ENCODE results near the gene RAB23.

RAB23 gene

DNA sequence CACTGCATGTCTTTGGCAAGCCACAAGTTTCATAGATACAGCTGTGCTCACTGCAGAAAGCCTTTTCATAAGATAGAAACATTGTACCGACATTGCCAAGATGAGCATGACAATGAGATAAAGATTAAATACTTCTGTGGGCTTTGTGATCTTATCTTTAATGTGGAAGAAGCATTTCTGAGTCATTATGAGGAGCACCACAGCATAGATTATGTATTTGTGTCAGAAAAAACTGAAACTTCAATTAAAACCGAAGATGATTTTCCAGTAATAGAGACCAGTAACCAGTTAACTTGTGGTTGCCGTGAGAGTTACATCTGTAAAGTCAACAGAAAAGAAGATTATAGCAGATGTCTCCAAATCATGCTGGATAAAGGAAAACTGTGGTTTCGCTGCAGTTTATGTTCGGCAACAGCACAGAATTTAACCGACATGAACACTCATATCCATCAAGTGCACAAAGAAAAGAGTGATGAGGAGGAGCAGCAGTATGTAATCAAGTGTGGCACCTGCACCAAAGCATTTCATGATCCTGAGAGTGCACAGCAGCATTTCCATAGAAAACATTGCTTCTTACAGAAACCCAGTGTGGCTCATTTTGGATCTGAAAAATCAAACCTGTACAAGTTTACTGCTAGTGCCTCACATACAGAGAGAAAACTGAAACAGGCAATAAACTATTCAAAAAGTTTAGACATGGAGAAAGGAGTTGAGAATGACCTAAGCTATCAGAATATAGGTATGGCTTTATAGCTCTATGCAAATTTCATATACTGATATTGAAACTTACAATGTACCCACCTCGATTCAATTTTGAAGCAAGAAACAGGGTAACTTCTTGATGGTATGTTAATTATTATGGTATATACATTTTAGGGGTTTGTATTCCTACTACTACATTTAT, 73.9 kb downstream of the RAB23 start:
- ChIA-PET POLR2A (ENCODE audit: low non-redundant PET) (no interaction called here), CTCF (interaction anchor here (0.6 kb wide), 1 partner anchor 28 kb away, joined by 3 read pairs; no protein-coding TSS in a partner anchor)
- TF ChIP-seq, protein P1, sequence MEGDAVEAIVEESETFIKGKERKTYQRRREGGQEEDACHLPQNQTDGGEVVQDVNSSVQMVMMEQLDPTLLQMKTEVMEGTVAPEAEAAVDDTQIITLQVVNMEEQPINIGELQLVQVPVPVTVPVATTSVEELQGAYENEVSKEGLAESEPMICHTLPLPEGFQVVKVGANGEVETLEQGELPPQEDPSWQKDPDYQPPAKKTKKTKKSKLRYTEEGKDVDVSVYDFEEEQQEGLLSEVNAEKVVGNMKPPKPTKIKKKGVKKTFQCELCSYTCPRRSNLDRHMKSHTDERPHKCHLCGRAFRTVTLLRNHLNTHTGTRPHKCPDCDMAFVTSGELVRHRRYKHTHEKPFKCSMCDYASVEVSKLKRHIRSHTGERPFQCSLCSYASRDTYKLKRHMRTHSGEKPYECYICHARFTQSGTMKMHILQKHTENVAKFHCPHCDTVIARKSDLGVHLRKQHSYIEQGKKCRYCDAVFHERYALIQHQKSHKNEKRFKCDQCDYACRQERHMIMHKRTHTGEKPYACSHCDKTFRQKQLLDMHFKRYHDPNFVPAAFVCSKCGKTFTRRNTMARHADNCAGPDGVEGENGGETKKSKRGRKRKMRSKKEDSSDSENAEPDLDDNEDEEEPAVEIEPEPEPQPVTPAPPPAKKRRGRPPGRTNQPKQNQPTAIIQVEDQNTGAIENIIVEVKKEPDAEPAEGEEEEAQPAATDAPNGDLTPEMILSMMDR (conservative IDR thresholded peaks at IDR 0.05; ENCODE audit: low read depth): no peak
- DNase-seq (ENCODE audit: low spot score): no peak
- no peak overlapping the region for H3K27ac ChIP-seq

DNA sequence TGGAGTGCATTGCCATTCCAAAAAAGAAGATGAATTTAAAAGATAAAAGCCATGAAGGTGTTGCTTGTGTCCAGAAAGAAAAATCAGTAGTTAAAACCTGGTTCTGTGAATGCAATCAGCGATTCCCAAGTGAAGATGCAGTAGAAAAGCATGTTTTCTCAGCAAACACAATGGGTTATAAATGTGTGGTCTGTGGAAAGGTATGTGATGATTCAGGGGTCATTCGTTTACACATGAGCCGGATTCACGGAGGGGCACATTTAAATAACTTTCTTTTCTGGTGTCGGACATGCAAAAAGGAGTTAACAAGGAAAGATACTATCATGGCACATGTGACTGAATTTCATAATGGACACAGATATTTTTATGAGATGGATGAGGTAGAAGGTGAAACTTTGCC, 74.7 kb downstream of the RAB23 start:
- TF ChIP-seq, protein P1 (conservative IDR thresholded peaks at IDR 0.05; ENCODE audit: low read depth): no peak
- ChIA-PET POLR2A (ENCODE audit: low non-redundant PET) (no interaction called here), CTCF (no interaction called here)

DNA sequence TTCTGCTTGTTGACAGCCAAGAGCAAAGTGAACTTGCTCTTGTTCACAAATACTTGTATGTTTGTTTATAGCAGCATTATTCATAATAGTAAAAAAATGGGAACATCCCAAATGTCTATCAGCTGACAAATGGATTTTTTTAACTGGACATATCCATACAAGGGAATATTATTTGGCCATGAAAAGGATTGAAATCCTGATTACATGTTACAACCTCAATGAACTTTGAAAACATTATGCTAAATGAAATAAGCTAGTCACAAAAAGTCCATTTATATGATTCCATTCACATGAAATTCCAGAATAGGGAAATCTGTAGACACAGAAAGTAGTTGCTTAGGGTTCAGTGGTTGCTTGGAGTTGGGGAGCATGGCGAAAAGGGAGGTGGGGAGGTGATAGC, 78.4 kb downstream of the RAB23 start:
- DNase-seq (ENCODE audit: low spot score): no peak
- ChIA-PET POLR2A (ENCODE audit: low non-redundant PET) (no interaction called here), CTCF (no interaction called here)
- TF ChIP-seq, protein P1 (conservative IDR thresholded peaks at IDR 0.05; ENCODE audit: low read depth): no peak
- H3K27ac ChIP-seq: no peak overlapping the region

More for the DNA sequence above, 74.7 kb downstream of the RAB23 start:
- H3K27ac ChIP-seq: no peak overlapping the region
- DNase-seq (ENCODE audit: low spot score): no peak

DNA sequence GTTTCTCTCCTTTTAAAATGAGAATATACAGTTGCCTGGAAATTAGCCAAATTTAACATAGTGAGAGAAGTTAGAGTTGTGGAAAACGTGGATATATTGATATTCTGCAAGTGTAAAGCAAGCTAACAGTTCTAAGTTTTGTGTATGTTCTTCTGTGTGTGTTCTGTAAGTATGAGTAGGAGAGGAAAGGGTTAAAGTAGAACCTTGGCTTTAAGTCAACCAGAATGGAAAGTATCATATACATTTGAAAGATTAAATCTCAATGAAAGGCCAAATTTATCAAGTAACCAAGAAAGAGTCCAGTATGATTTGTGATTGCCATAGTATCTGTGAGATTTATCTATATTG, 80.0 kb downstream of the RAB23 start:
- ChIA-PET POLR2A (ENCODE audit: low non-redundant PET) (no interaction called here), CTCF (no interaction called here)
- no peak for DNase-seq (ENCODE audit: low spot score)
- no peak overlapping the region for H3K27ac ChIP-seq
- TF ChIP-seq, protein P1 (conservative IDR thresholded peaks at IDR 0.05; ENCODE audit: low read depth): no peak

DNA sequence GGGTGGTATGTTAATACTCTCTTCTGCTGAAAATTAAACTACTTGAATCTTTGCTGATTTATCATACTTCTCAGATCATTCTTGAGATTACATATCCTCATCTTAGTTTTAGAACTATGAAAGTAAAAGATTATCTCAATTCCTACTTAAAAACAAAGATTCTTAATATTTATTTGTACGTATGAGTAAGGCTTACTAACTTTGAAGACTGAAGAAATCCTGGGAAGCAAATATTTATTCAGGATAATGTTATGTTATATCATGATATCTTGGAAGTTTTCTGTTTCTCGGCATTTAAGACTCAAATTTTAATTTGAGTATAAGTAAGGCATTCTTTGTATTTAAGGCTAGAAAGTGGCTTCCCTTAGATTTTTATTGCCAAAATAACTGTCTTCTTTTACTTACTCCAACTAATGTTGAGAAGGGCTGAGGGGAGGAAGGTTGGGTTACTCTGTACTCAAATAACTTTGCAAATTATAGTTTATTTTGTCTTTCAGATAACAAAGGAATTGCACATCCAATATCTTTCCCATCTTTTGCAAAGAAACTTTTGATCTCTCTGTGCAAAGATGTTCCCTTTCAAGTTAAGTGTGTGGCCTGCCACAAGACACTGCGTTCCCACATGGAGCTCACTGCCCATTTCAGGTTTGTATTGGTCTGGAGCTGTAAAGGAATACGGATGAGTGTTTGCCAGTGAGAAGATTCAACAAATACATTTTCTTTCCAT, 80.5 kb downstream of the RAB23 start:
- no peak overlapping the region for H3K27ac ChIP-seq
- TF ChIP-seq, protein P1 (conservative IDR thresholded peaks at IDR 0.05; ENCODE audit: low read depth): no peak
- POLR2A ChIA-PET (ENCODE audit: low non-redundant PET): no interaction called here
- CTCF ChIA-PET: no interaction called here
- DNase-seq (ENCODE audit: low spot score): no peak

DNA sequence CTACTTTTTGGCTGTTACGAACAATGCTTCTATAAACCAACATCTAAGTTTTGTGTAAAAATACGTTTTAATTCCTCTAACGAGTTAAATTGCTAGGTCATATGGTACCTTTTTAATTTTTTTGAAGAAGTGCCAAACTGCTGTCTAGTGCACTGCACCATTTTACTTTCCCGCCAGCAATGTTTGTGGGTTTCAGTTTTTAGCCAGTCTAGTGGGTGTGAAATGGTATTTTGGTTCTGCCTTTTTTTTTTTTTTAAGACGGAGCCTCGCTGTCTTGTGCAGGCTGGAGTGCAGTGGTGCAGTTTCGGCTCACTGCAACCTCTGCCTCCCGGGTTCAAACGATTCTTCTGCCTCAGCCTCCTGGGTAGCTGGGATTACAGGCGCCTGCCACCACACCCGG, 84.1 kb downstream of the RAB23 start:
- no peak for DNase-seq (ENCODE audit: low spot score)
- TF ChIP-seq, protein P1 (conservative IDR thresholded peaks at IDR 0.05; ENCODE audit: low read depth): no peak
- H3K27ac ChIP-seq: no peak overlapping the region
- ChIA-PET POLR2A (ENCODE audit: low non-redundant PET) (no interaction called here), CTCF (interaction anchor here (0.7 kb wide), 1 partner anchor 29 kb away, joined by 3 read pairs; no protein-coding TSS in a partner anchor)
